GM12874 (cell line): ENCODE data around the gene ARID3A.

Source experiments
- CTCF ChIP-seq: IDR thresholded peaks from 2 replicates; pipeline ENCODE4 v1.5.1; 2011; ENCODE audit warnings: low read depth, mild to moderate bottlenecking, control low read depth, low read length, moderate library complexity; ENCODE audit not compliant: insufficient read depth

The ARID3A gene

GRCh38 chr19:1003283-1003682 lies 77.4 kb downstream of the ARID3A start:
- TF ChIP-seq CTCF: no peak

GRCh38 chr19:1004204-1004802 lies 78.5 kb downstream of the ARID3A start:
- TF ChIP-seq CTCF: no peak

DNA sequence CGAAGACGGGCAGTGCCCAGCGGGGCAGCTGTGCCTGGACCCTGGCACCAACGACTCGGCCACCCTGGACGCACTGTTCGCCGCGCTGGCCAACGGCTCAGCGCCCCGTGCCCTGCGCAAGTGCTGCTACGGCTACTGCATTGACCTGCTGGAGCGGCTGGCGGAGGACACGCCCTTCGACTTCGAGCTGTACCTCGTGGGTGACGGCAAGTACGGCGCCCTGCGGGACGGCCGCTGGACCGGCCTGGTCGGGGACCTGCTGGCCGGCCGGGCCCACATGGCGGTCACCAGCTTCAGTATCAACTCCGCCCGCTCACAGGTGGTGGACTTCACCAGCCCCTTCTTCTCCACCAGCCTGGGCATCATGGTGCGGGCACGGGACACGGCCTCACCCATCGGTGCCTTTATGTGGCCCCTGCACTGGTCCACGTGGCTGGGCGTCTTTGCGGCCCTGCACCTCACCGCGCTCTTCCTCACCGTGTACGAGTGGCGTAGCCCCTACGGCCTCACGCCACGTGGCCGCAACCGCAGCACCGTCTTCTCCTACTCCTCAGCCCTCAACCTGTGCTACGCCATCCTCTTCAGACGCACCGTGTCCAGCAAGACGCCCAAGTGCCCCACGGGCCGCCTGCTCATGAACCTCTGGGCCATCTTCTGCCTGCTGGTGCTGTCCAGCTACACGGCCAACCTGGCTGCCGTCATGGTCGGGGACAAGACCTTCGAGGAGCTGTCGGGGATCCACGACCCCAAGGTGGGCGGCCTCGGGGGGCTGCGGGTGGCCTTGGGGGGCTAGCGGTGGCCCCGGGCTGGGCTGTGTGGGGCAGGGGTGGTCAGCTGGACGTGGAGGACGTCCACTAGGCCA lies 79.2 kb downstream of the ARID3A start:
- TF ChIP-seq CTCF: no peak

- no peak for TF ChIP-seq CTCF
These were observed 81.0 kb downstream of the ARID3A start for GRCh38 chr19:1006711-1007398.

GRCh38 chr19:1007399-1008251 lies 81.8 kb downstream of the ARID3A start:
- no peak for TF ChIP-seq CTCF

DNA sequence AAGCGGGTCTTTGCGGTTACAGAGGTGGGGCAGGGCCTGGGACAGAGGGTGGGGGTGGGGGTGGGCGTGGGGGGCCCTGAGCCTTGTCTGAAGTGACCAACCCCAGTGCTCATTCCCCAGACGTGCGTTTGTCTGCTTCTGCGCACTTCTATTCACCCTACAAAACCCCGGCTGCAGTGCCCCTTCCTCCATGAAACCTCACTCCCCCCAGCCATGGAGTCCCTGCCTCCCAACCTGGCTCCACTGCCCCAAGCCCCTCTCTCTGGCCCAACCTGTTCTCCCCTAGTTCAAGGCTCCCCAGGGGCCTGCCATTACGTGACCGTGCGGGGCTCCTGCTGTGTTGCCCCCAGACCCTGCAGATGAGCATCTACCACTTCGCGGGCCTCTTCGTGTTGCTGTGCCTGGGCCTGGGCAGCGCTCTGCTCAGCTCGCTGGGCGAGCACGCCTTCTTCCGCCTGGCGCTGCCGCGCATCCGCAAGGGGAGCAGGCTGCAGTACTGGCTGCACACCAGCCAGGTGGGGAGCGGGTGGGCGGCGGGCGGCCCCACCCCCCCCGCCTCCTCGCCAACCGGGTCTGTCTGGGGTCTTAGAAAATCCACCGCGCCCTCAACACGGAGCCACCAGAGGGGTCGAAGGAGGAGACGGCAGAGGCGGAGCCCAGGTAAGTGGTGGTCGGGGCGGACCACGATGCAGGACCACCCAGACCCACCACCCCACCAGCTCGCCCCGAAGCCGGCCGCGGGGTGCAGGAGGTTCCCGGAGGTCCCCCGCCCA lies 82.6 kb downstream of the ARID3A start:
- TF ChIP-seq CTCF: no peak
